Type B pancreatic cell (in vitro differentiated cells): ENCODE measurements around the gene ZNF625. TPM values are rescaled to one million over a fixed set of nuclear protein-coding genes. Genes with fewer than 3 reads are reported as not detected.

ENCODE experiments used
- DNase-seq: peaks from one replicate; pipeline ENCODE4 v3.0.0; 2021; ENCODE audit warnings: mixed read lengths; ENCODE audit not compliant: unreplicated experiment; ENCODE audit errors: extremely low spot score
- H3K27ac Mint-ChIP-seq: 2 replicates; pipeline ENCODE4 v1.8.0; 2021; ENCODE audit warnings: mild to moderate bottlenecking, mixed read lengths
- H3K27me3 Mint-ChIP-seq: 2 replicates; pipeline ENCODE4 v1.8.0; 2021; ENCODE audit warnings: mixed read lengths
- H3K36me3 Mint-ChIP-seq: 2 replicates; pipeline ENCODE4 v1.8.0; 2021; ENCODE audit warnings: mixed read lengths
- H3K4me1 Mint-ChIP-seq: one replicate; pipeline ENCODE4 v1.8.0; 2021; ENCODE audit warnings: mixed read lengths; ENCODE audit not compliant: unreplicated experiment
- H3K4me3 Mint-ChIP-seq: 2 replicates; pipeline ENCODE4 v1.8.0; 2021; ENCODE audit warnings: mild to moderate bottlenecking, mixed read lengths
- H3K9me3 Mint-ChIP-seq: 2 replicates; pipeline ENCODE4 v1.8.0; 2021; ENCODE audit warnings: mixed read lengths
- total RNA-seq: library from RNA; stranded (reverse); gene quantifications from 2 replicates; pipeline ENCODE4 v1.2.1, GENCODE V29; 2021; ENCODE audit warnings: low replicate concordance
- TF ChIP-seq, protein P1 (sequence below): fragments of 200-600 bp; sonication (generic); conservative IDR thresholded peaks from 2 replicates; pipeline ENCODE4 v1.5.0; 2021; ENCODE audit warnings: antibody characterized with exemption, mild to moderate bottlenecking

The ZNF625 gene
- total RNA-seq, 1 donor from 2014 or later, result 23.3 TPM

GRCh38 chr19:12133069-12133468, 23.5 kb downstream of the ZNF625 start:
- no peak overlapping the region for H3K4me3 Mint-ChIP-seq
- peaks cover 19% of the 10 kb centered on the region for H3K9me3 Mint-ChIP-seq
- H3K27me3 Mint-ChIP-seq, result no peaks in the 10 kb centered on the region
- no peak overlapping the region for H3K27ac Mint-ChIP-seq
- no peak for DNase-seq
- H3K4me1 Mint-ChIP-seq, result no peaks in the 10 kb centered on the region
- TF ChIP-seq, protein P1, sequence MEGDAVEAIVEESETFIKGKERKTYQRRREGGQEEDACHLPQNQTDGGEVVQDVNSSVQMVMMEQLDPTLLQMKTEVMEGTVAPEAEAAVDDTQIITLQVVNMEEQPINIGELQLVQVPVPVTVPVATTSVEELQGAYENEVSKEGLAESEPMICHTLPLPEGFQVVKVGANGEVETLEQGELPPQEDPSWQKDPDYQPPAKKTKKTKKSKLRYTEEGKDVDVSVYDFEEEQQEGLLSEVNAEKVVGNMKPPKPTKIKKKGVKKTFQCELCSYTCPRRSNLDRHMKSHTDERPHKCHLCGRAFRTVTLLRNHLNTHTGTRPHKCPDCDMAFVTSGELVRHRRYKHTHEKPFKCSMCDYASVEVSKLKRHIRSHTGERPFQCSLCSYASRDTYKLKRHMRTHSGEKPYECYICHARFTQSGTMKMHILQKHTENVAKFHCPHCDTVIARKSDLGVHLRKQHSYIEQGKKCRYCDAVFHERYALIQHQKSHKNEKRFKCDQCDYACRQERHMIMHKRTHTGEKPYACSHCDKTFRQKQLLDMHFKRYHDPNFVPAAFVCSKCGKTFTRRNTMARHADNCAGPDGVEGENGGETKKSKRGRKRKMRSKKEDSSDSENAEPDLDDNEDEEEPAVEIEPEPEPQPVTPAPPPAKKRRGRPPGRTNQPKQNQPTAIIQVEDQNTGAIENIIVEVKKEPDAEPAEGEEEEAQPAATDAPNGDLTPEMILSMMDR, result no peak
- peaks cover 74% of the 10 kb centered on the region for H3K36me3 Mint-ChIP-seq

DNA sequence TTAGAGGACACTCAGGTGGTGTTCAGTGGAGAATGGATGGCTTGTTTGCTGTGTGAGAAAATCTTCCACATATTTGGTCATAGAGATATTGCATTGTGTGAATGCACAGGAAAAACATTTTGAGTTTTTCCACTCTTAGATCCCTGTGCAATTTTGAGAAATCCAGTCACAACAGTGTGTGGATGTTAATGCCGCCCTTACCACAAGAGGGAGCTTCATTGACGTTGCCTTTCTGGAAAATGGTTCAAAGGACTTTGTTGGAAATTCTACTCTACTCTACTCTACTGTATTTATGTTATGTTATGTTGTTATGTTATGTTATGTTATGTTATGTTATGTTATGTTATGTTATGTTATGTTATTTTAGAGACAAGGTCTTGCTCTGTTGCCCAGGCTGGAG, 29.8 kb downstream of the ZNF625 start:
- H3K27ac Mint-ChIP-seq, result no peak overlapping the region
- H3K4me3 Mint-ChIP-seq, result no peak overlapping the region
- H3K9me3 Mint-ChIP-seq, result peaks cover 6% of the 10 kb centered on the region
- no peak for DNase-seq
- H3K4me1 Mint-ChIP-seq, result no peaks in the 10 kb centered on the region
- TF ChIP-seq, protein P1, result peak; percentile 69
- H3K36me3 Mint-ChIP-seq, result peaks cover 38% of the 10 kb centered on the region
- no peaks in the 10 kb centered on the region for H3K27me3 Mint-ChIP-seq

- peaks cover 16% of the 10 kb centered on the region for H3K9me3 Mint-ChIP-seq
- TF ChIP-seq, protein P1, result no peak
- no peaks in the 10 kb centered on the region for H3K4me1 Mint-ChIP-seq
- H3K4me3 Mint-ChIP-seq, result no peak overlapping the region
- no peaks in the 10 kb centered on the region for H3K27me3 Mint-ChIP-seq
- DNase-seq, result no peak
- no peak overlapping the region for H3K27ac Mint-ChIP-seq
- H3K36me3 Mint-ChIP-seq, result peaks cover 29% of the 10 kb centered on the region
These were observed 39.1 kb downstream of the ZNF625 start for GRCh38 chr19:12117201-12117970.

- H3K9me3 Mint-ChIP-seq, result peaks cover 12% of the 10 kb centered on the region
- no peak for DNase-seq
These were observed 43.4 kb downstream of the ZNF625 start for GRCh38 chr19:12113121-12113520.

DNA sequence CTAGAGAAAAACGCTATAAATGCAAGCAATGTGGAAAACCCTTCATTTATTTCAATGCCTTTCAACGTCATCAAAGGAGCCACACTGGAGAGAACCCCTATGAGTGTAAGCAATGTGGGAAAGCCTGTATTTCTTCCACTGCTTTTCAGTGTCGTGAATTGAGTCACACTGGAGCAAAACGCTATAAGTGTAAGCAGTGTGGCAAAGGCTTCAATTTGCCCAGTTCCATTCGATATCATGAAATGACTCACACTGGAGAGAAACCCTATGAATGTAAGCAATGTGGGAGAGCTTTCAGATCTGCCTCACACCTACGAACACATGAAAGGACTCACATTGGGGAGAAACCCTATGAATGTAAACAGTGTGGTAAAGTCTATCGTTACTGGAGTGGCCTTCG, 43.8 kb downstream of the ZNF625 start:
- no peak overlapping the region for H3K27ac Mint-ChIP-seq
- no peak for DNase-seq
- TF ChIP-seq, protein P1, result no peak
- no peaks in the 10 kb centered on the region for H3K4me1 Mint-ChIP-seq
- H3K36me3 Mint-ChIP-seq, result peaks cover 48% of the 10 kb centered on the region
- no peaks in the 10 kb centered on the region for H3K27me3 Mint-ChIP-seq
- peaks cover 12% of the 10 kb centered on the region for H3K9me3 Mint-ChIP-seq
- H3K4me3 Mint-ChIP-seq, result no peak overlapping the region

More at GRCh38 chr19:12113121-12113520, 43.4 kb downstream of the ZNF625 start:
- TF ChIP-seq, protein P1, result no peak
- Mint-ChIP-seq H3K27me3 (no peaks in the 10 kb centered on the region), H3K4me1 (no peaks in the 10 kb centered on the region), H3K4me3 (no peak overlapping the region), H3K36me3 (peaks cover 48% of the 10 kb centered on the region), H3K27ac (no peak overlapping the region)
